Trophoblast cell (in vitro differentiated cells and primary cell): Measurements from ENCODE around the gene RAP1GAP.

ENCODE experiments used
- DNase-seq, 2 donors: peaks; one replicate each; pipeline ENCODE4 v3.0.0-alpha.2; 2016
- H2AFZ ChIP-seq: 2 replicates; pipeline ENCODE4 v1.6.1; 2013; ENCODE audit warnings: low read length, moderate library complexity, mild to moderate bottlenecking; ENCODE audit not compliant: insufficient read depth, poor library complexity
- H2AK5ac ChIP-seq: 2 replicates; pipeline ENCODE4 v1.6.1; 2013; ENCODE audit warnings: mild to moderate bottlenecking, low read length
- H2BK120ac ChIP-seq: 2 replicates; pipeline ENCODE4 v1.6.1; 2013; ENCODE audit warnings: low read length, mild to moderate bottlenecking, moderate library complexity; ENCODE audit not compliant: insufficient read depth, poor library complexity
- H2BK12ac ChIP-seq: 2 replicates; pipeline ENCODE4 v1.6.1; 2013; ENCODE audit warnings: mild to moderate bottlenecking, low read length, moderate library complexity
- H2BK5ac ChIP-seq: 2 replicates; pipeline ENCODE4 v1.6.1; 2013; ENCODE audit warnings: low read length, low read depth, moderate library complexity, mild to moderate bottlenecking; ENCODE audit not compliant: poor library complexity
- H3K14ac ChIP-seq: 2 replicates; pipeline ENCODE4 v1.6.1; 2013; ENCODE audit warnings: mild to moderate bottlenecking, low read length
- H3K18ac ChIP-seq: 2 replicates; pipeline ENCODE4 v1.6.1; 2013; ENCODE audit warnings: mild to moderate bottlenecking, low read length
- H3K23ac ChIP-seq: 2 replicates; pipeline ENCODE4 v1.6.1; 2013; ENCODE audit warnings: low read length
- H3K27ac ChIP-seq: 2 replicates; pipeline ENCODE4 v1.5.1; 2013; ENCODE audit warnings: low read depth, mild to moderate bottlenecking, inconsistent platforms, low read length, moderate library complexity
- H3K27me3 ChIP-seq: 2 replicates; pipeline ENCODE4 v1.6.1; 2013; ENCODE audit warnings: inconsistent platforms, mild to moderate bottlenecking, low read length, moderate library complexity; ENCODE audit not compliant: insufficient read depth
- H3K36me3 ChIP-seq, 2 experiments: 1 replicate in 1 of 2; 2 replicates in 1 of 2; pipeline ENCODE4 v1.6.1; 2013; ENCODE audit warnings: low read length in 2 of 2, mild to moderate bottlenecking in 2 of 2, moderate library complexity in 1 of 2; ENCODE audit not compliant: insufficient read depth in 2 of 2, control insufficient read depth in 1 of 2
- H3K4ac ChIP-seq: 2 replicates; pipeline ENCODE4 v1.6.1; 2013; ENCODE audit warnings: low read depth, mild to moderate bottlenecking, low read length, moderate library complexity
- H3K4me1 ChIP-seq, 2 experiments: 1 replicate in 1 of 2; 2 replicates in 1 of 2; pipeline ENCODE4 v1.6.1; 2013; ENCODE audit warnings: low read length in 2 of 2, mild to moderate bottlenecking in 2 of 2, moderate library complexity in 1 of 2; ENCODE audit not compliant: insufficient read depth in 2 of 2, control insufficient read depth in 1 of 2
- H3K4me2 ChIP-seq: 2 replicates; pipeline ENCODE4 v1.6.1; 2013; ENCODE audit warnings: inconsistent platforms, mild to moderate bottlenecking, low read length, moderate library complexity
- H3K4me3 ChIP-seq: 2 replicates; pipeline ENCODE4 v1.5.1; 2013; ENCODE audit warnings: mild to moderate bottlenecking, low read depth, low read length, inconsistent platforms
- H3K79me1 ChIP-seq: one replicate; pipeline ENCODE4 v1.6.1; 2013; ENCODE audit warnings: low read length
- H3K79me2 ChIP-seq: 2 replicates; pipeline ENCODE4 v1.6.1; 2013; ENCODE audit warnings: low read length, mild to moderate bottlenecking; ENCODE audit not compliant: control insufficient read depth, insufficient read depth, poor library complexity
- H3K9ac ChIP-seq: 2 replicates; pipeline ENCODE4 v1.6.1; 2013; ENCODE audit warnings: mild to moderate bottlenecking, low read length
- H3K9me3 ChIP-seq: 2 replicates; pipeline ENCODE4 v1.6.1; 2013; ENCODE audit warnings: low read depth, mild to moderate bottlenecking, control low read depth, inconsistent platforms, low read length; ENCODE audit not compliant: insufficient read depth
- H4K12ac ChIP-seq: 2 replicates; pipeline ENCODE4 v1.6.1; 2013; ENCODE audit warnings: low read depth, mild to moderate bottlenecking, low read length, moderate library complexity
- H4K8ac ChIP-seq: 2 replicates; pipeline ENCODE4 v1.6.1; 2013; ENCODE audit warnings: low read depth, mild to moderate bottlenecking, low read length, moderate library complexity
- H4K91ac ChIP-seq: one replicate; pipeline ENCODE4 v1.6.1; 2013; ENCODE audit warnings: low read depth, mild to moderate bottlenecking, low read length, moderate library complexity
- WGBS: extraction: QIAGEN DNeasy Blood & Tissue Kit; methylation state at CpG from one replicate; pipeline ENCODE4 v1.1.7; 2013; ENCODE audit warnings: missing lambda C conversion rate; ENCODE audit not compliant: insufficient read length, insufficient coverage; ENCODE audit errors: extremely low coverage; 5-methylcytosine and 5-hydroxymethylcytosine counted together

RAP1GAP gene

GRCh38 chr1:21576798-21577187, 92.4 kb downstream of the RAP1GAP start:
- Histone ChIP-seq H3K9me3 (peaks cover 6% of the 10 kb centered on the region), H4K91ac (no peak overlapping the region), H3K9ac (no peak overlapping the region), H4K8ac (no peak overlapping the region), H2BK120ac (no peak overlapping the region), H3K79me1 (no peaks in the 10 kb centered on the region), H3K14ac (no peak overlapping the region), H3K27me3 (no peaks in the 10 kb centered on the region), H3K36me3 (no peaks in the 10 kb centered on the region), H3K27ac (no peak overlapping the region), H2BK12ac (no peak overlapping the region), H3K23ac (no peak overlapping the region), H2BK5ac (no peak overlapping the region), H3K79me2 (no peaks in the 10 kb centered on the region), H3K4me1 (no peaks in the 10 kb centered on the region), H2AFZ (no peak overlapping the region), H3K4me2 (no peak overlapping the region), H3K4ac (no peak overlapping the region), H3K4me3 (no peak overlapping the region), H2AK5ac (no peak overlapping the region), H4K12ac (no peak overlapping the region), H3K18ac (no peak overlapping the region)
- no peak for DNase-seq
- WGBS = no CpG with 5 or more reads among the region's 5 CpGs

GRCh38 chr1:21576031-21576797, 92.9 kb downstream of the RAP1GAP start:
- H3K23ac ChIP-seq = no peak overlapping the region
- no peaks in the 10 kb centered on the region for H3K79me1 ChIP-seq
- H4K8ac ChIP-seq = no peak overlapping the region
- H3K4ac ChIP-seq = no peak overlapping the region
- H3K36me3 ChIP-seq = no peaks in the 10 kb centered on the region
- no peak overlapping the region for H2BK120ac ChIP-seq
- no peak overlapping the region for H2AFZ ChIP-seq
- no peak overlapping the region for H3K27ac ChIP-seq
- no peak overlapping the region for H3K18ac ChIP-seq
- H3K4me1 ChIP-seq = no peaks in the 10 kb centered on the region
- peaks cover 6% of the 10 kb centered on the region for H3K9me3 ChIP-seq
- no peak overlapping the region for H2BK12ac ChIP-seq
- no peak overlapping the region for H3K9ac ChIP-seq
- H4K12ac ChIP-seq = no peak overlapping the region
- no peak for DNase-seq
- H3K4me3 ChIP-seq = peak overlapping the region; percentile 52
- H3K27me3 ChIP-seq = no peaks in the 10 kb centered on the region
- no CpG with 5 or more reads among the region's 7 CpGs for WGBS
- no peak overlapping the region for H2AK5ac ChIP-seq
- no peak overlapping the region for H4K91ac ChIP-seq
- no peaks in the 10 kb centered on the region for H3K79me2 ChIP-seq
- H3K4me2 ChIP-seq = no peak overlapping the region
- H3K14ac ChIP-seq = no peak overlapping the region
- H2BK5ac ChIP-seq = no peak overlapping the region

- no peak overlapping the region for H4K91ac ChIP-seq
- WGBS = no CpG with 5 or more reads among the region's 18 CpGs
- no peak overlapping the region for H2BK120ac ChIP-seq
- no peak overlapping the region for H4K12ac ChIP-seq
- H3K4me3 ChIP-seq = no peak overlapping the region
- no peak overlapping the region for H4K8ac ChIP-seq
- no peak overlapping the region for H3K27ac ChIP-seq
- no peak overlapping the region for H3K4me2 ChIP-seq
- H3K36me3 ChIP-seq = no peaks in the 10 kb centered on the region
- H3K14ac ChIP-seq = no peak overlapping the region
- no peak overlapping the region for H2BK12ac ChIP-seq
- no peaks in the 10 kb centered on the region for H3K79me2 ChIP-seq
- no peak overlapping the region for H3K18ac ChIP-seq
- no peak overlapping the region for H2AK5ac ChIP-seq
- H3K23ac ChIP-seq = no peak overlapping the region
- H3K9me3 ChIP-seq = peaks cover 6% of the 10 kb centered on the region
- no peak overlapping the region for H2BK5ac ChIP-seq
- H3K4me1 ChIP-seq = no peaks in the 10 kb centered on the region
- no peak overlapping the region for H3K4ac ChIP-seq
- no peak for DNase-seq
- no peak overlapping the region for H2AFZ ChIP-seq
- no peak overlapping the region for H3K9ac ChIP-seq
- no peaks in the 10 kb centered on the region for H3K79me1 ChIP-seq
- no peaks in the 10 kb centered on the region for H3K27me3 ChIP-seq
Observed at GRCh38 chr1:21575351-21575942, 93.7 kb downstream of the RAP1GAP start.

- no peak overlapping the region for H3K14ac ChIP-seq
- H4K91ac ChIP-seq = no peak overlapping the region
- H3K9me3 ChIP-seq = peaks cover 6% of the 10 kb centered on the region
- H2BK120ac ChIP-seq = no peak overlapping the region
- no CpG with 5 or more reads among the region's 31 CpGs for WGBS
- H3K4ac ChIP-seq = no peak overlapping the region
- H3K9ac ChIP-seq = no peak overlapping the region
- H3K4me3 ChIP-seq = no peak overlapping the region
- H3K23ac ChIP-seq = no peak overlapping the region
- no peak overlapping the region for H2BK5ac ChIP-seq
- no peak overlapping the region for H3K18ac ChIP-seq
- no peak overlapping the region for H3K4me2 ChIP-seq
- no peak overlapping the region for H3K27ac ChIP-seq
- no peak overlapping the region for H2AK5ac ChIP-seq
- H3K36me3 ChIP-seq = no peaks in the 10 kb centered on the region
- H3K79me2 ChIP-seq = no peaks in the 10 kb centered on the region
- H2AFZ ChIP-seq = no peak overlapping the region
- H4K12ac ChIP-seq = no peak overlapping the region
- H3K4me1 ChIP-seq = no peaks in the 10 kb centered on the region
- H4K8ac ChIP-seq = no peak overlapping the region
- no peaks in the 10 kb centered on the region for H3K79me1 ChIP-seq
- H2BK12ac ChIP-seq = no peak overlapping the region
- no peak for DNase-seq
- no peaks in the 10 kb centered on the region for H3K27me3 ChIP-seq
Observed at GRCh38 chr1:21574466-21575151, 94.5 kb downstream of the RAP1GAP start.
